Nephron (organoid): ENCODE data around the gene TSACC.
A peak's percentile ranks its signal among the peaks of the same experiment; 100 is the strongest.
"Not testable (repeated sequence)": the region's sequence is repeated elsewhere in the genome, so short reads cannot be mapped to it uniquely, and the experiment has no call there.

Experiments
- H3K27ac Mint-ChIP-seq, 3 experiments: 2 replicates each; pipeline ENCODE4 v1.8.0; 2020; ENCODE audit warnings: mixed read lengths in 3 of 3, mild to moderate bottlenecking in 2 of 3, moderate library complexity in 1 of 3
- H3K27me3 Mint-ChIP-seq: 2 replicates; pipeline ENCODE4 v1.8.0; 2021; ENCODE audit warnings: low read depth, mild to moderate bottlenecking, moderate library complexity, mixed read lengths
- H3K36me3 Mint-ChIP-seq: 2 replicates; pipeline ENCODE4 v1.8.0; 2020; ENCODE audit warnings: low read depth, mixed read lengths
- H3K4me1 Mint-ChIP-seq: 2 replicates; pipeline ENCODE4 v1.8.0; 2020; ENCODE audit warnings: mixed read lengths
- H3K4me3 Mint-ChIP-seq, 3 experiments: 2 replicates each; pipeline ENCODE4 v1.8.0; 2020; ENCODE audit warnings: mild to moderate bottlenecking in 3 of 3, mixed read lengths in 3 of 3, moderate library complexity in 2 of 3
- H3K9me3 Mint-ChIP-seq: 2 replicates; pipeline ENCODE4 v1.8.0; 2020; ENCODE audit warnings: mixed read lengths
- TF ChIP-seq, protein P1 (sequence below), 3 experiments: fragments of 200-600 bp; sonication (generic); IDR thresholded peaks; one replicate each; pipeline ENCODE4 v1.5.0; 2021; ENCODE audit warnings: antibody characterized with exemption in 3 of 3; ENCODE audit not compliant: unreplicated experiment in 3 of 3

TSACC gene

DNA sequence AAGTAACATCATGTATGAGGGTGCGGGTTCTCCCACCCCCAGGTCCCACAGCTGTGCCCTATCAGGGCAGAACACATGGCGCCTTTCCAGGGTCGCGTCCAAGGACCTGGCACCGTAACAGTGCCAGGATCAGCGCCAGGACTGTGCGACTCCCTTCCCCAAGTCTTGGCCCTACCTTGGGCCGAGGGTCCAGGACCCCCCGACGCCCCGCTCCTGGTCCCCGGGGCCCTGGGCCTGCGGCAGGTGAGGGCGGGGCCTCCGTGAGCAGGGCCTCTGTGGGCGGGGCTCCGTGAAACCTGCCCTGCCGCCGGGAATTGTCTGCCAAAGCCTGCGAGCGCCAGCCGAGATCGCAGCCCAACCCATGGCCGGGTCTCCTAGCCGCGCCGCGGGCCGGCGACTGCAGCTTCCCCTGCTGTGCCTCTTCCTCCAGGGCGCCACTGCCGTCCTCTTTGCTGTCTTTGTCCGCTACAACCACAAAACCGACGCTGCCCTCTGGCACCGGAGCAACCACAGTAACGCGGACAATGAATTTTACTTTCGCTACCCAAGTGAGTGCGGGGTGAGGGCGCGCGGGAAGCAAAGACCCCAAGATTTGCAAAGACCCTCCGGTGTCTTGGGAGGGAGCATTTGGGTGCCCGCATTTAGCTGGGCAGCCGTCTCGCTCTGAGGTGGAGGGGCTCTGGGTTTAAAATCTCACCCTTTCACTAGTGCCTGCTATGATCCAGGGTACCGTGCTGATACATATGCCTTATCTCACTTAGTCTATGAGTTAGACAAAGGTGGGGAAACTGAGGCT lies 30.8 kb downstream of the TSACC start, which contains the start of gene RHBG:
Gene RHBG (plus strand): TSS at position 323 of the 796 bp plus-strand sequence. CDS start 39 bp downstream, at position 362.
- TF ChIP-seq, protein P1, sequence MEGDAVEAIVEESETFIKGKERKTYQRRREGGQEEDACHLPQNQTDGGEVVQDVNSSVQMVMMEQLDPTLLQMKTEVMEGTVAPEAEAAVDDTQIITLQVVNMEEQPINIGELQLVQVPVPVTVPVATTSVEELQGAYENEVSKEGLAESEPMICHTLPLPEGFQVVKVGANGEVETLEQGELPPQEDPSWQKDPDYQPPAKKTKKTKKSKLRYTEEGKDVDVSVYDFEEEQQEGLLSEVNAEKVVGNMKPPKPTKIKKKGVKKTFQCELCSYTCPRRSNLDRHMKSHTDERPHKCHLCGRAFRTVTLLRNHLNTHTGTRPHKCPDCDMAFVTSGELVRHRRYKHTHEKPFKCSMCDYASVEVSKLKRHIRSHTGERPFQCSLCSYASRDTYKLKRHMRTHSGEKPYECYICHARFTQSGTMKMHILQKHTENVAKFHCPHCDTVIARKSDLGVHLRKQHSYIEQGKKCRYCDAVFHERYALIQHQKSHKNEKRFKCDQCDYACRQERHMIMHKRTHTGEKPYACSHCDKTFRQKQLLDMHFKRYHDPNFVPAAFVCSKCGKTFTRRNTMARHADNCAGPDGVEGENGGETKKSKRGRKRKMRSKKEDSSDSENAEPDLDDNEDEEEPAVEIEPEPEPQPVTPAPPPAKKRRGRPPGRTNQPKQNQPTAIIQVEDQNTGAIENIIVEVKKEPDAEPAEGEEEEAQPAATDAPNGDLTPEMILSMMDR (IDR thresholded peaks at IDR 0.05; ENCODE audit: unreplicated experiment in 3 of 3): no peak
- Mint-ChIP-seq H3K9me3 (no peaks in the 10 kb centered on the region), H3K36me3 (no peaks in the 10 kb centered on the region), H3K4me3 (peak within 1 kb of the TSS; percentile 66 to 75 (median 71)), H3K27me3 (peaks cover 64% of the 10 kb centered on the region), H3K4me1 (peaks cover 5% of the 10 kb centered on the region), H3K27ac (peak within 1 kb of the TSS; percentile 70 to 79 (median 74))

DNA sequence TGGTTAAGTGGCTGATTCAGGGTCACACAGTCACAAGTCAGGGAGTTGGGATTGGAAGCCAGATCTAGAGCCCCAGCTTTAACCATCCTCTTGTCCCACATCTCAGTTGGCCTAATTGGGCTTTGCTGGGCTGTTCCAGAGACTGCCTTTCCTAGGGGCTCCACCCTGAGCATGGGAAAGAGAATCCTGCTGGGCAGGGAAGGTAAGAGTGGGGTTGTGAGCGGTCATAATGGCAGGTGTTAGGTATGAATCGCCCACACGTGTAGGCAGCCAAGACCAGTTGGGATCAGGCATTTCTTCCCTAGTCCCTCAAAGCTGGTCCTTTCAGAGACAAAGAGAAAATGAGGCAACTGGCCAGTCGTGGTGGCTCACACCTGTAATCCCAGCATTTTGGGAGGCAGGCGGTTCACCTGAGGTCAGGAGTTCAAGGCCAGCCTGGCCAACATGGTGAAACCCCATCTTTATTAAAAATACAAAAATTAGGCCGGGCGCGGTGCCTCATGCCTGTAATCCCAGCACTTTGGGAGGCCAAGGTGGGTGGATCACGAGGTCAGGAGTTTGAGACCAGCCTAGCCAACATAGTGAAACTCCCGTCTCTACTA lies 31.5 kb downstream of the TSACC start:
- Mint-ChIP-seq H3K27ac (peak overlapping the region in 2 of 3 experiments; percentile 44 to 58), H3K4me3 (peak overlapping the region; percentile 66 to 75 (median 71)), H3K27me3 (peaks cover 58% of the 10 kb centered on the region)
- not testable (repeated sequence) for H3K4me1 Mint-ChIP-seq, H3K9me3 Mint-ChIP-seq, H3K36me3 Mint-ChIP-seq

DNA sequence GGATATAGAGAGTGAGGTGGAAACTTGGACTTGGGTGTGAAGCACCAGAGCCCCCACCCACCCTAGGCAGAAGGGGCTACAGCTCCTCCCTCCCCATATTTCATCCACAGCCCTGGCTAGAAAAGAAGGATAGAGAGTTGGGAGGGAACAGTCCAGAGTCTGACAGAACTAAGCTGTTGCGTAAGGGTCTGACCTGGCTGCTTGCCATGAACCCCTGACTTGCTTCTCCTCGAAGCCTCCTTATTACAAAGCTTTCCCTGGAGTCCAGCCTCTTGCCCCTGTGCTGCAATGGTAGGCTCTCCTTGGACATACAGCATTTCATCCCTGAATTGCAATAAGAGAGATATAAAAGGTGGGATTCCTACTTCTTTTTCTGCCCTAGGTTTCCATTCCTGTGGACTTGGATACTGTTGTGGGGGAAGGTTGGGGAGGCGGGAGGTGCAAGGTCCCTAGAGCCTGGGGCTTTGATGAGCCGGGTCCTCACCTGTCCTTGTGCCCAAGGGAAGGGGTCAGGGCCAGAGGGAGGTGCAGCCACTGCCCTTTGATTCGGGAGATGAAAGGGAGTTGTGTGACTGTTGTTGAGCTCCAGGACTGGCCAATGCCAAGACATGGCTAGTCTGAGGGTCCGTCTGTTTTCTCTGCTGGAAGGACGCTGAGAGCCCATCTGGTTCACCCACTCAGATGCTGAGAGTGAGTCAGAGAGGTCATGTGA lies 33.4 kb downstream of the TSACC start:
- Mint-ChIP-seq H3K27ac (peak overlapping the region in 1 of 3 experiments; percentile 10), H3K9me3 (no peaks in the 10 kb centered on the region), H3K4me3 (no peak overlapping the region), H3K36me3 (no peaks in the 10 kb centered on the region), H3K27me3 (peaks cover 47% of the 10 kb centered on the region), H3K4me1 (peaks cover 5% of the 10 kb centered on the region)
- TF ChIP-seq, protein P1 (IDR thresholded peaks at IDR 0.05; ENCODE audit: unreplicated experiment in 3 of 3): no peak

GRCh38 chr1:156372265-156372586 lies 33.9 kb downstream of the TSACC start:
- H3K4me3 Mint-ChIP-seq: no peak overlapping the region
- peaks cover 49% of the 10 kb centered on the region for H3K27me3 Mint-ChIP-seq
- H3K9me3 Mint-ChIP-seq: no peaks in the 10 kb centered on the region
- no peaks in the 10 kb centered on the region for H3K36me3 Mint-ChIP-seq
- H3K4me1 Mint-ChIP-seq: peaks cover 5% of the 10 kb centered on the region
- H3K27ac Mint-ChIP-seq: no peak overlapping the region
- TF ChIP-seq, protein P1 (IDR thresholded peaks at IDR 0.05; ENCODE audit: unreplicated experiment in 3 of 3): no peak

DNA sequence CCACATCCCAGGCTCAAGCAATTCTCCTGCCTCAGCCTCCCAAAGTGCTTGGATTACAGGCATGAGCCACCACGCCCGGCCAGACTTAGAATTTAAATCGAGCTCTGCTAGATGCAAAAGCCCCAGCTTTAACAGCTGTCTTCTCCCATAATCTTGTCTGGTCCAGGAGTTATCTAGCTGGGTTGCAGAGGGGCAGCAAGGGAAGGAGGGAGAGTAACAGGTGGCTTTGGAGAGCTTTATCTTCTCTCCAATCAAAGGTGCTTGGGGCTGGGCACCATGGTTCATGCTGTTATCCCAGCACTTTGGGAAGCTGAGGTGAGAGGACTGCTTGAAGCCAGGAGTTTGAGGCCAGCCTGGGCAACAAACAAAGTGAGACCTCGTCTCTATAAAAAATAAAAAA lies 34.5 kb downstream of the TSACC start:
- TF ChIP-seq, protein P1 (IDR thresholded peaks at IDR 0.05; ENCODE audit: unreplicated experiment in 3 of 3): no peak
- H3K27ac Mint-ChIP-seq: no peak overlapping the region
- H3K36me3 Mint-ChIP-seq: no peaks in the 10 kb centered on the region
- no peaks in the 10 kb centered on the region for H3K9me3 Mint-ChIP-seq
- peaks cover 5% of the 10 kb centered on the region for H3K4me1 Mint-ChIP-seq
- H3K4me3 Mint-ChIP-seq: no peak overlapping the region
- H3K27me3 Mint-ChIP-seq: peaks cover 43% of the 10 kb centered on the region

GRCh38 chr1:156373546-156373945 lies 35.2 kb downstream of the TSACC start:
- TF ChIP-seq, protein P1 (IDR thresholded peaks at IDR 0.05; ENCODE audit: unreplicated experiment in 3 of 3): no peak

More at GRCh38 chr1:156373546-156373945, 35.2 kb downstream of the TSACC start:
- Mint-ChIP-seq H3K27ac (no peak overlapping the region), H3K9me3 (no peaks in the 10 kb centered on the region), H3K27me3 (peaks cover 36% of the 10 kb centered on the region), H3K4me1 (peaks cover 5% of the 10 kb centered on the region), H3K4me3 (no peak overlapping the region), H3K36me3 (no peaks in the 10 kb centered on the region)
